H4 (cell line): ENCODE results near the gene GLP2R. TPM values are rescaled to one million over a fixed set of nuclear protein-coding genes. Genes with fewer than 3 reads are reported as not detected.
"Not testable (repeated sequence)": the region's sequence is repeated elsewhere in the genome, so short reads cannot be mapped to it uniquely, and the experiment has no call there.

Experiments used
- DNase-seq: peaks from one replicate; pipeline ENCODE4 v3.0.0-alpha.2; 2015; ENCODE audit warnings: low spot score
- total RNA-seq: library from RNA; depleted of rRNA; stranded (reverse); fragments of >200 nt; shearing (Covaris generic); gene quantifications from 2 replicates; pipeline ENCODE4 v1.2.3, GENCODE V29; 2014; rRNA removed

GLP2R gene, protein sequence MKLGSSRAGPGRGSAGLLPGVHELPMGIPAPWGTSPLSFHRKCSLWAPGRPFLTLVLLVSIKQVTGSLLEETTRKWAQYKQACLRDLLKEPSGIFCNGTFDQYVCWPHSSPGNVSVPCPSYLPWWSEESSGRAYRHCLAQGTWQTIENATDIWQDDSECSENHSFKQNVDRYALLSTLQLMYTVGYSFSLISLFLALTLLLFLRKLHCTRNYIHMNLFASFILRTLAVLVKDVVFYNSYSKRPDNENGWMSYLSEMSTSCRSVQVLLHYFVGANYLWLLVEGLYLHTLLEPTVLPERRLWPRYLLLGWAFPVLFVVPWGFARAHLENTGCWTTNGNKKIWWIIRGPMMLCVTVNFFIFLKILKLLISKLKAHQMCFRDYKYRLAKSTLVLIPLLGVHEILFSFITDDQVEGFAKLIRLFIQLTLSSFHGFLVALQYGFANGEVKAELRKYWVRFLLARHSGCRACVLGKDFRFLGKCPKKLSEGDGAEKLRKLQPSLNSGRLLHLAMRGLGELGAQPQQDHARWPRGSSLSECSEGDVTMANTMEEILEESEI
- total RNA-seq = 1.3 and 2.8 TPM in 2 replicates

- DNase-seq = no peak
These were observed at the start of gene GLP2R for GRCh38 chr17:9825641-9826150. Gene GLP2R, plus strand, starts transcription at chr17:9825924. Its CDS starts 140 bp downstream, at chr17:9826064.

DNA sequence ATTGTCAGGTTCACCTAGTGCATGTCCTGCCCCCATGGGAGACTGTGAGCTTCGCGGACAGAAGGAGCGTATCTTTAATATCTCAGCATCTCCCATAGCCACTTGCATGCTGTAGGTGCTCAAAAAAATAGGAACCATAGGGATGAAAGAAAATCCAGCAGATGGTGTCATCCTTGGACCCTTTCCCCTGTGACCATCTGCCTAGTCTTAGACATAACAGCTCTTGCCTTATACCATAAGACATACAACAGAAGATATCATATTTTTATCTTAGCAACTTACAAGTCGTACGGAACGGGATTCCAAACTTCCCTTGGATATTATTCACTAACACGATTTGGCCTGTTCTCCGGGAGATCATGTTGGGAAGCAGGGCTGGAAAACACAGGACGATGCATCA is 48.8 kb upstream of the GLP2R start:
- no peak for DNase-seq

DNA sequence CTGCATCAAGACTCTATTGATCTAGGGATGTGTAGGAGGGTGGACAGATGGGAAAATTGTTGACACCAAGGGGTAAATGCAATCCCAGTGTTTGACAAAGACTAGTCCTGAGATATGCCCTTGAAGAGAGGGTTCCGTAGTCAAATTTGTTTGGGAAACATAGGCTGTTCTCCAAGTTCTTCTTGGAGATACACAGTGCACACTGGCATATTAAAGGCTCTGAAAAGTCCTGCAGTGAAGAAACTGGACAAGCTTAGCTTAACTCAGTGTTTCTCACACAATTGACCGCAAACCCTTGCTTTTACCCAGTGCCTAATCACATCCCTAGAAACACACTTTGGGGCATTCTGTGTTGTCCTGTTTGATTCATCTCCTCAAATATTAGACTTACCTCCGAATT is 45.2 kb upstream of the GLP2R start:
- DNase-seq = no peak

GRCh38 chr17:9783050-9783449 is 42.7 kb upstream of the GLP2R start:
- no peak for DNase-seq

DNA sequence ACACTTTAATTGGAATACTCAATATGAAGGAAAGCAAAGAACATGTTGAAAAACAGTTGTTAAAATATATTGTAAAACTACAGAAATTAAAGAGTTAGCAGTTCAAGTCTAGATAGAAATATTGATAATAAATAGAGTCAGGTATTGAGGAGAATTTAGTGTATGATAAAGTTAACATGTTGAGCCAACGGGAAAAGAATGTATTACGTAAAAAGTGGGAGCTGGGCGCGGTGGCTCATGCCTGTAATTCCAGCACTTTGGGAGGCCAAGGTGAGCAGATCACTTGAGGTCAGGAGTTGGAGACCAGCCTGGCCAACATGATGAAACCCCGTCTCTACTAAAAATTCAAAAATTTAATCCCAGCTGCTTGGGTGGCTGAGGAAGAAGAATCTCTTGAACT is 42.3 kb upstream of the GLP2R start:
- not testable (repeated sequence) for DNase-seq

DNA sequence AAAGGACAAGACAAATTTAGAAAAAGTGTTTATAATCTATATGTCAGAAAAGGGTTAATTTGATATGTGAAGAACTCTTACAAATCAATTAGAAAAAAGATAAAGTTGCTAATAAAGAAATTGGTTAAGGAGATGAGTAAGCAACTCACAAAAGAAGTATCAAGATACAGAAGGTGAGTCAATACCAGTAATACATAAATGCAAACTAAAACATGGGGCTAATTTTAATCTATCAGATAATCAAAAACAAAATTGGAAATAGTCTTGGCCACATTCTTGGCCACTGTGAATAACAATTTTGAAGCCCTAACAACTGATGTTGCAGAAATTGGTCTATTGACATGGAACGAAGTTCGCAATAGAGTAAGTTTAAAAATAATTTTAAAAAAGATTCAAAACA is 41.2 kb upstream of the GLP2R start:
- no peak for DNase-seq

DNA sequence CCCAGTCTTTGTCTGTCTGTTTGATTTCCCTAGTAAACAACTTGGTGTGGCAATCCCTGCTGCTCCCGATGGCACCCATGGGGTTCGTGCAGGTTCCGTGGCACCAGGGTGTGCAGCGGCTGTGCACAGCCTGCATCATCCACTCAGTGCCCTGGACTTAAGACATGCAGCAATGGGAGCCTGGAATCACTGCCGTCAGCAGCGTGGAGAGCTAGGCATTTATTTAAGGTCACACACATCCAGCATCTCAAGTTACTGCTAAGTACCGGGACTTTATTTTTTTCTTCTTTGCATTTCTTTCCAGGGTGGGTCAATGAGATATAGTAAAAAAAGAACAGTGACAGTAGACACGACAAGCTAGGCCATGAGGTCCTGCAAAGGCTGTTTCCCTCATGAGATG is 37.1 kb upstream of the GLP2R start:
- no peak for DNase-seq

DNA sequence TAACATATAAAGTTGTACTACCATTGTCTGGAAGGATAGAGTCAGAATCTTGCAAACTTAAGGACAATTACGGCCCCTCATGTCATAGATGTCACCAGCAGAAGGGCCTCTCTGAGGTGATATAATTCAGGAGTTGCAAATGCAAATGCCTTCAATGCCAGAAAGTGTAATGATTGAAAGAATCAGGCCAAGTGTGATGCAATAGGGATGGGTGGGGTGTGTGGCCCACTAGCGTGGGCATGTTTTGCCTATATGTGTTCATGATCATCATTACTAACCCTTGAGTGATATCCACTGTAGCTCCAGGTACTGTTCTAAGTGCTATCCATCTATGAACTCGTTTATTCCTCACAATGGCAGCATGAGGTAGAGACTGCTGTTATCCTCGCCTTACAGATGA is 35.4 kb upstream of the GLP2R start:
- no peak for DNase-seq

- no peak for DNase-seq
These were observed 34.5 kb upstream of the GLP2R start, which contains the start of gene DHRS7C for GRCh38 chr17:9790889-9791876. Gene DHRS7C, minus strand, starts transcription at chr17:9791592. Its CDS starts 308 bp downstream, at chr17:9791284.

GRCh38 chr17:9792181-9792840 is 33.4 kb upstream of the GLP2R start:
- no peak for DNase-seq

- DNase-seq = no peak
These were observed 27.7 kb upstream of the GLP2R start for GRCh38 chr17:9798008-9798407.

- DNase-seq = no peak
These were observed 27.0 kb upstream of the GLP2R start for GRCh38 chr17:9798724-9799123.

GRCh38 chr17:9801505-9801904 is 24.2 kb upstream of the GLP2R start:
- DNase-seq = no peak

DNA sequence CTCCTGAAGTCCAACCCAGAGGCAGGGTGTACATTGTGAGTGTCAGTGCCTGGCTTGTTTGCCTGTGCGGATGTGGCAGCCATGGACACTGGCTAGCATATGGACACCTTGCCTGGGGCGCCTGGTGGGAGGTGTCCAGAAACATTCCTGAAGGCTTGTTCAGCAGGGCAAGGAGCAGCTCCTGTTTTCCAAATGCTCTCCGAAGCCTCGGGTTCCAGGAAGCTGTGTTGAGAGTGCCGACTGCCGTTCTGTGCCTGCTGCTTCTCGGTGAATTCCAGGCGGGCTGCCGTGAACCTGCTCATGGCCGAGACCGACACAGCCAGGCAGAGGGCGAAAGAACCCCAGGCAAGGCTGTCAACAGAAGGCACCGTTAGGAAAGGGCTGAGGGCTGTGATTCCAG is 23.4 kb upstream of the GLP2R start:
- DNase-seq = peak; percentile 28

- no peak for DNase-seq
These were observed 23.0 kb upstream of the GLP2R start for GRCh38 chr17:9802697-9803096.

DNA sequence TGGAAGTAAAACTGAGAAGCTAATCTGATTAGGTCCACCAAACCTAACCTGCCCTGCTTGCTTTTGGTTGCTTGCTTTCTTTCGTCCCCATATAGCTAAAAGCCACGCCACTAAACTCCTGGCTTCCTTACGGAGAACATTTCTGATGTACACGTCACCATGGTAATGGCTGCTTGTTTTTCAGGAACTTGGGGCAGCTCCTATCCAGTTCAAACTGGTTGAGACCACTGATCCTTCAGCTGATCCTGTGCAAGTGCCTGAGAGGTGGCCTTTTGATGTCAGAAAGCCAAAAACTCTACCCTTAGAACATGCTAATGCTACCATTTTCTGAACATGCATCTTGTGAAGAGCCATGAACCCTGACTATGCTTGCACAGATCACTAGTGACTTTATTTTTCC is 20.0 kb upstream of the GLP2R start:
- DNase-seq = no peak

GRCh38 chr17:9806699-9807098 is 19.0 kb upstream of the GLP2R start:
- DNase-seq = no peak

- no peak for DNase-seq
These were observed 16.3 kb upstream of the GLP2R start for GRCh38 chr17:9809409-9809808.

GRCh38 chr17:9810100-9810949 is 15.4 kb upstream of the GLP2R start:
- DNase-seq = no peak

DNA sequence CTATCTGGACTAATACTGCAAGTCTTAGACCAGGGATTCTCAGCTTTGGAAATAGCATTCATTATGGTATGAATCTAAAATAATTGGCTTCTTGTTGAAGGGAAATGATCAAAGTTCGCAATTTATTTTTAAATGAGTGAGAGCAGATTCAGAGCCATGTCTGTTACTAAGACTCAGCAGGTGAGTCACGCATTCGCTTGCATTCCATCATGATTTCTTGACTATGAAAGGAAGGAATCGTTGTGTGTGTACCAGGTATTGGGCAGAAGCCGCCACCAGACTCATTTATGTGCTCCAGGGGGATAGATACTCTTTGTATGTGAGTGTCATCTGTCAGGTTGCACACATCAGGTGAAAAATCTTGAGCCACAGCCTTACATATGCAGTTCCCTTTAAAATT is 14.6 kb upstream of the GLP2R start:
- DNase-seq = no peak

GRCh38 chr17:9811537-9811936 is 14.2 kb upstream of the GLP2R start:
- DNase-seq = no peak
